HG02610 (cell line): ENCODE measurements around the gene GABBR1.

ENCODE experiments used
- ATAC-seq: cut with Tn5 transposase; IDR thresholded peaks from one replicate; pipeline ENCODE4 v1.9.1; 2021; ENCODE audit warnings: mild to moderate bottlenecking, moderate library complexity; ENCODE audit not compliant: unreplicated experiment

Gene GABBR1

GRCh38 chr6:29577544-29577943, 55.4 kb downstream of the GABBR1 start:
- ATAC-seq = no peak

GRCh38 chr6:29576056-29576455, 56.9 kb downstream of the GABBR1 start:
- no peak for ATAC-seq

GRCh38 chr6:29567991-29568390, 65.0 kb downstream of the GABBR1 start:
- no peak for ATAC-seq

- no peak for ATAC-seq
These were observed 65.4 kb downstream of the GABBR1 start for GRCh38 chr6:29567541-29567940.

- ATAC-seq = no peak
These were observed 66.1 kb downstream of the GABBR1 start for GRCh38 chr6:29566856-29567255.

- no peak for ATAC-seq
These were observed 68.1 kb downstream of the GABBR1 start for GRCh38 chr6:29564875-29565274.

- no peak for ATAC-seq
These were observed 69.5 kb downstream of the GABBR1 start for GRCh38 chr6:29563435-29563965.

GRCh38 chr6:29561606-29562181, 71.3 kb downstream of the GABBR1 start:
- no peak for ATAC-seq

- no peak for ATAC-seq
These were observed 71.9 kb downstream of the GABBR1 start for GRCh38 chr6:29561091-29561490.

GRCh38 chr6:29559524-29560287, 73.3 kb downstream of the GABBR1 start, which contains the start of gene UBD:
TSS of gene UBD (minus strand) at chr6:29559732. CDS start at chr6:29559701, 31 bp downstream.
- no peak for ATAC-seq

- ATAC-seq = no peak
These were observed 74.4 kb downstream of the GABBR1 start for GRCh38 chr6:29558439-29559079.

- no peak for ATAC-seq
These were observed 75.7 kb downstream of the GABBR1 start for GRCh38 chr6:29557320-29557719.

- ATAC-seq = no peak
These were observed 78.2 kb downstream of the GABBR1 start for GRCh38 chr6:29554764-29555163.

- ATAC-seq = peak; percentile 28
These were observed 79.5 kb downstream of the GABBR1 start for GRCh38 chr6:29553268-29554057.

- peak; percentile 84 for ATAC-seq
These were observed 80.4 kb downstream of the GABBR1 start for GRCh38 chr6:29552512-29553051.

- ATAC-seq = no peak
These were observed 85.4 kb downstream of the GABBR1 start for GRCh38 chr6:29547573-29547972.

- no peak for ATAC-seq
These were observed 95.1 kb downstream of the GABBR1 start for GRCh38 chr6:29537714-29538403.

- ATAC-seq = no peak
These were observed 100.5 kb downstream of the GABBR1 start for GRCh38 chr6:29532320-29532951.

GRCh38 chr6:29531668-29532067, 101.3 kb downstream of the GABBR1 start:
- peak; percentile 56 for ATAC-seq
